ENCODE measurements around the gene PRCD. TPM values are rescaled to one million over a fixed set of nuclear protein-coding genes. Genes with fewer than 3 reads are reported as not detected.
A peak's percentile ranks its signal among the peaks of the same experiment; 100 is the strongest.

Gene PRCD
- total and polyA plus RNA-seq, 5 donors, result 6.1 to 11.6 (median 10.2) TPM

- H3K9me3 ChIP-seq (ENCODE audit: control insufficient read depth, low read length), result no peaks in the 10 kb centered on the region
- H3K27me3 ChIP-seq (ENCODE audit: control insufficient read depth, insufficient read depth), result no peaks in the 10 kb centered on the region
- 78% methylated on average over 5 of the region's 5 CpGs for WGBS
- intact Hi-C loops (cut with DNase I), result no loop called here
- no peak overlapping the region for H3K4me3 ChIP-seq (ENCODE audit: low read length)
- H3K4me1 ChIP-seq (ENCODE audit: control insufficient read depth, insufficient read depth, low read length), result no peaks in the 10 kb centered on the region
- ATAC-seq, result no peak
- H3K27ac ChIP-seq (ENCODE audit: low read length), result no peak overlapping the region
- DNase-seq, result no peak
Measured at GRCh38 chr17:76566988-76567431, 27.2 kb downstream of the PRCD start.

DNA sequence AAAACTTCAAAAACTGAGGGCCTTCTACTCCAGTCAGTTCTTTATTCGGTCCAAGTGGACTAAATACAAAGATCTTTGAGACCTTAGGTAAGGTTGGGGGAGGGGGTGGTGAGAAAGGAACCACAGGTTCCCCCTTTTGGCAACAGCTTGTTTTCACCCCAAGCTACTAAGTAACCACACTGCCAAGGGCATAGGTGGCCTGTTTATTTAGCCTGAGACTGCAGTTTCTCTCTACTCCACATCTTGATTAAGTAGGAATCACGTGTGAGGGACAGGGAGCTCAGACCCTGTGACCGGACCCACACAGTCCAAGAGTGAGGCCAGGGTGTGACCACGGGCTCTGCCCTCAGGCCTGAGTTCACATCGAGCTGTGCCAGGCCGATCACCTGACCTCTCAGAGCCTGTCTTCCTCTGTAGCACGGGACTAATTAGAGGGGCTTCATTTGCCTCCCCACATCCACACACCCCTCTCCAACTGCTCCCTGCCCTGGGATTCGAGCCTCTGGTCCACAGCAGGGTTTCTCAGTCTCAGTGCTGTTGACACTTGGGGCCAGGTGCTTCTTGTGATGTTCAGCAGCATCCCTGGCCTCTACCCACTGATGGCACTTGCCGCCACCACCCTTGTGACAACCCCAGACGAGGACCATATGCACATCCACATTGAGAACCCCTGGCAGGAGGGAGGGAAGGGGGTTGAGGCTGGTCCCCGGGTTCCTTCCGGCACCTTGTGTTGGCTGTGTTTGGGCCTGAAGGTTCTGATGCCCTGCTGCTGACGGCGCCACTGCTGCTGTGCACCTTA is 28.0 kb downstream of the PRCD start:
- peak; percentile 18 to 32 for ATAC-seq
- 66% methylated on average over 14 of the region's 14 CpGs for WGBS
- Histone ChIP-seq H3K9me3 (ENCODE audit: control insufficient read depth, low read length) (no peaks in the 10 kb centered on the region), H3K4me3 (ENCODE audit: low read length) (no peak overlapping the region), H3K27me3 (ENCODE audit: control insufficient read depth, insufficient read depth) (no peaks in the 10 kb centered on the region), H3K4me1 (ENCODE audit: control insufficient read depth, insufficient read depth, low read length) (no peaks in the 10 kb centered on the region), H3K27ac (ENCODE audit: low read length) (no peak overlapping the region)
- intact Hi-C loops (cut with DNase I), result no loop called here
- no peak for DNase-seq

DNA sequence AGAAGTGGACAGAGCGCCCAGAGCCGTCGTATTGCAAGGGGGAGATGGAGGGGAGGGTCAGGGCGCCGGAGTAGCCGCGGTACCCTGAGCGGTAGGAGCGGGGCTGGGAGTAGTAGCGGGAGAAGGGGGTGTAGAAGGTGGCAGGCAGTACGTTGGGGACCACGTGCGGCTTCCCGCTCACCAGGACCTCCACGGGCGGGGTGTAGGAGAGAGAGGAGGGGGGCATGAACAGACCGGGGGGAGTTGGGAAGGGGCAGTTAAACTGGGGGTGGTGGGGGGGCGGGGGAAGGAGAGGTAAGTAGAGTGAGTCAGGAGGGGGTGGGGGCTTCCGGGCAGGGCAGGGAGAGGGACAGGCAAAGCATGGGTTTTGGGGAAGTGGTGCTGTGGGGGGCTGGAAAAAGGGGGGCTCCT is 29.0 kb downstream of the PRCD start:
- WGBS, result 30% methylated on average over 19 of the region's 19 CpGs
- intact Hi-C loops (cut with DNase I), result no loop called here
- H3K4me1 ChIP-seq (ENCODE audit: control insufficient read depth, insufficient read depth, low read length), result no peaks in the 10 kb centered on the region
- H3K9me3 ChIP-seq (ENCODE audit: control insufficient read depth, low read length), result no peaks in the 10 kb centered on the region
- DNase-seq (no peak), ATAC-seq (peak in 1 of 2 donors; percentile 9)
- no peak overlapping the region for H3K4me3 ChIP-seq (ENCODE audit: low read length)
- no peaks in the 10 kb centered on the region for H3K27me3 ChIP-seq (ENCODE audit: control insufficient read depth, insufficient read depth)
- H3K27ac ChIP-seq (ENCODE audit: low read length), result no peak overlapping the region

GRCh38 chr17:76569607-76570279 is 29.9 kb downstream of the PRCD start:
- intact Hi-C loops (cut with DNase I), result no loop called here
- no peak overlapping the region for H3K27ac ChIP-seq (ENCODE audit: low read length)
- ATAC-seq, result peak; percentile 74 to 75

DNA sequence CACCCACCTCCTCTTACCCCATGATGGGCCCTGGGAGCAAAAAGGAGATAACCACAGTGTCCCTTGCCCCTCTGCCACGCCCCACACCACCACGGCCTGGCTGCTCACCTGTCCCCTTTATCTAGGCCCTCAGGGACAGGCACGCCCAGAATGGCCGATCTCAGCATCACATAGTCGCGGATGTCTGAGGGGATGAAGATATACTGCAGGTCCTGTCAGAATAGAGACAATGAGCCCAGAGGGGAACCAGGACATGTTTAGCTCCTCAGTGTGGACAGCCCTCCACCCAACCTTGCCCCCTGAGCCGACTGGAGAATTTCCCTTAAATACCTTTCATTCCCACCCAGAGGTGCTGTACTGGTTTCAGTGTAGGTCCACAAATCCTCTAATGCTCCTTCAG is 30.6 kb downstream of the PRCD start:
- no peaks in the 10 kb centered on the region for H3K4me1 ChIP-seq (ENCODE audit: control insufficient read depth, insufficient read depth, low read length)
- WGBS, result 89% methylated on average over 7 of the region's 7 CpGs
- H3K4me3 ChIP-seq (ENCODE audit: low read length), result no peak overlapping the region
- H3K27ac ChIP-seq (ENCODE audit: low read length), result no peak overlapping the region
- H3K27me3 ChIP-seq (ENCODE audit: control insufficient read depth, insufficient read depth), result no peaks in the 10 kb centered on the region
- DNase-seq (no peak), ATAC-seq (no peak)
- intact Hi-C loops (cut with DNase I), result no loop called here
- no peaks in the 10 kb centered on the region for H3K9me3 ChIP-seq (ENCODE audit: control insufficient read depth, low read length)

More at GRCh38 chr17:76569607-76570279, 29.9 kb downstream of the PRCD start:
- no peaks in the 10 kb centered on the region for H3K27me3 ChIP-seq (ENCODE audit: control insufficient read depth, insufficient read depth)
- peak; percentile 84 to 88 (median 87) for DNase-seq
- no peaks in the 10 kb centered on the region for H3K4me1 ChIP-seq (ENCODE audit: control insufficient read depth, insufficient read depth, low read length)
- H3K9me3 ChIP-seq (ENCODE audit: control insufficient read depth, low read length), result no peaks in the 10 kb centered on the region
- no peak overlapping the region for H3K4me3 ChIP-seq (ENCODE audit: low read length)
- 56% methylated on average over 18 of the region's 18 CpGs for WGBS

DNA sequence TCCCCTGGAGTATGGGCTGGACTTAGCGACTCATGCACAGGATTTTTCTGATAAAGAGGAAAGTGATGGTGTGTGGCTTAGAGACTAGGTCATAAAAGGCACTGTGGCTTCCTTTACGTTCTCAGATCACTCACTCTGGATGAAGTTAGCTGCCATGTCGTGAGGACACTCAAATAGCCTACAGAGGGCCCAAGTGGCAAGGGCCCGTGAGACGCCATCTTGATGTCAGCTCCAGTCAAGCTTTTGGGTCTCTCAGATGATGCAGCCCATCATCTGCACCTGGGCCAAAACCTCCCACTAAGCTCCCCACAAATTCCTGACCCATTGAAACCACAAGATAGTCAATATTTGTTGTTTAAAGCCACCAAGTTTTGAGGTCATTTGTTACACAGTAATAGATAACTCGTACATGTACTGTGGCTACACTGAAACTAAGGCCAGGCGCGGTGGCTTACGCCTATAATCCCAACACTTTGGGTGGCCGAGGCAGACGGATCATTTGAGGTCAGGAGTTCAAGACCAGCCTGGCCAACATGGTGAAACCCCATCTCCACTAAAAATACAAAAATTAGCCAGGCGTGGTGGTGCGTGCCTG is 31.1 kb downstream of the PRCD start:
- ATAC-seq (no peak), DNase-seq (no peak)
- no peaks in the 10 kb centered on the region for H3K27me3 ChIP-seq (ENCODE audit: control insufficient read depth, insufficient read depth)
- WGBS, result 95% methylated on average over 13 of the region's 13 CpGs
- H3K4me3 ChIP-seq (ENCODE audit: low read length), result no peak overlapping the region
- no peak overlapping the region for H3K27ac ChIP-seq (ENCODE audit: low read length)
- no peaks in the 10 kb centered on the region for H3K4me1 ChIP-seq (ENCODE audit: control insufficient read depth, insufficient read depth, low read length)
- no peaks in the 10 kb centered on the region for H3K9me3 ChIP-seq (ENCODE audit: control insufficient read depth, low read length)
- intact Hi-C loops (cut with DNase I), result no loop called here

DNA sequence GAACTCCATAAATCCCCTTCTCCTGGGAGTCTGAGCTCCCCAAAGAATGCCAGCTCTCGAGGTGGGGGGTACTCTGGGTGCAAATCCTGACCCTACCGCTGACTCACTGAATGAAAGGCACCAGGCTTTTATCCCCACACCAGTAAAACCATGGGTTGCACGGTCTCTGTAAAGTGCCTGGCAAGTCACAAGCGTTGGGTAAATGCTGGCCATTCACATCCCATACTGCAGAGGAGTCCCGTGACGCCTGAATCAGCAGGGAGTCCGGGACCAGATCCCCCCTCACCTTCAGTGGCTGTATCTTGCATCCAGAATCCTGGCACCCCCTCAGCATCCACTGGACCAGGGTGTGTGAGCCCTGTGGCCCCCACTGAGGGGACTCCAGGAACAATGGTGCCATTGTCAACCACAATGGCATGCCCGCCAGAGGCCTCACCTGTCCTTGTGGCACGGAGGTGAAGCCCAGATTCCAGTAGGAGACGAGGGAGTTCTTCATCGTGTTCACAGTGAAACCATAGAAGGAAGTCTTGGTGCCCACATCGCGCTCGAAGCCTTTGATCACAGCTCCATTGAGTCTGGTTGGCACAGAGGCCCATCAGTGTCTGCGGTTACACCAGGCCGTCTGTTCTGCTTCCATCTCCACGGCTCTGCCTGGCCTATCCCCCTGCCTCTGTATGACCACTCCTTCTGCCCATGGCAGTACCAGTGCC is 32.5 kb downstream of the PRCD start:
- ATAC-seq (no peak), DNase-seq (no peak)
- WGBS, result 92% methylated on average over 17 of the region's 17 CpGs
- H3K27ac ChIP-seq (ENCODE audit: low read length), result no peak overlapping the region
- no peaks in the 10 kb centered on the region for H3K9me3 ChIP-seq (ENCODE audit: control insufficient read depth, low read length)
- no peaks in the 10 kb centered on the region for H3K4me1 ChIP-seq (ENCODE audit: control insufficient read depth, insufficient read depth, low read length)
- H3K27me3 ChIP-seq (ENCODE audit: control insufficient read depth, insufficient read depth), result no peaks in the 10 kb centered on the region
- intact Hi-C loops (cut with DNase I), result no loop called here
- H3K4me3 ChIP-seq (ENCODE audit: low read length), result no peak overlapping the region

GRCh38 chr17:76573096-76573495 is 33.3 kb downstream of the PRCD start:
- no peak overlapping the region for H3K4me3 ChIP-seq (ENCODE audit: low read length)
- 93% methylated on average over 10 of the region's 10 CpGs for WGBS
- H3K27ac ChIP-seq (ENCODE audit: low read length), result no peak overlapping the region
- H3K27me3 ChIP-seq (ENCODE audit: control insufficient read depth, insufficient read depth), result no peaks in the 10 kb centered on the region
- DNase-seq (no peak), ATAC-seq (no peak)
- H3K4me1 ChIP-seq (ENCODE audit: control insufficient read depth, insufficient read depth, low read length), result no peaks in the 10 kb centered on the region
- intact Hi-C loops (cut with DNase I), result no loop called here
- no peaks in the 10 kb centered on the region for H3K9me3 ChIP-seq (ENCODE audit: control insufficient read depth, low read length)

GRCh38 chr17:76574166-76574565 is 34.3 kb downstream of the PRCD start:
- Histone ChIP-seq H3K27me3 (ENCODE audit: control insufficient read depth, insufficient read depth) (no peaks in the 10 kb centered on the region), H3K9me3 (ENCODE audit: control insufficient read depth, low read length) (no peaks in the 10 kb centered on the region), H3K4me3 (ENCODE audit: low read length) (no peak overlapping the region), H3K4me1 (ENCODE audit: control insufficient read depth, insufficient read depth, low read length) (no peaks in the 10 kb centered on the region), H3K27ac (ENCODE audit: low read length) (no peak overlapping the region)
- intact Hi-C loops (cut with DNase I), result no loop called here
- WGBS, result 96% methylated on average over 11 of the region's 11 CpGs
- ATAC-seq, result no peak
- no peak for DNase-seq

GRCh38 chr17:76575570-76575969 is 35.7 kb downstream of the PRCD start:
- H3K9me3 ChIP-seq (ENCODE audit: control insufficient read depth, low read length), result no peaks in the 10 kb centered on the region
- no peaks in the 10 kb centered on the region for H3K27me3 ChIP-seq (ENCODE audit: control insufficient read depth, insufficient read depth)
- ATAC-seq (no peak), DNase-seq (no peak)
- no peaks in the 10 kb centered on the region for H3K4me1 ChIP-seq (ENCODE audit: control insufficient read depth, insufficient read depth, low read length)
- intact Hi-C loops (cut with DNase I), result loop anchor here in 1 of 4 donors (5.0 kb wide), 1 partner anchor 37 kb away; no protein-coding TSS in a partner anchor
- no peak overlapping the region for H3K27ac ChIP-seq (ENCODE audit: low read length)
- 68% methylated on average over 5 of the region's 5 CpGs for WGBS
- H3K4me3 ChIP-seq (ENCODE audit: low read length), result no peak overlapping the region
